ENCODE results near the gene ZNF398.
"Not testable (repeated sequence)": the region's sequence is repeated elsewhere in the genome, so short reads cannot be mapped to it uniquely, and the experiment has no call there.

ZNF398 gene

DNA sequence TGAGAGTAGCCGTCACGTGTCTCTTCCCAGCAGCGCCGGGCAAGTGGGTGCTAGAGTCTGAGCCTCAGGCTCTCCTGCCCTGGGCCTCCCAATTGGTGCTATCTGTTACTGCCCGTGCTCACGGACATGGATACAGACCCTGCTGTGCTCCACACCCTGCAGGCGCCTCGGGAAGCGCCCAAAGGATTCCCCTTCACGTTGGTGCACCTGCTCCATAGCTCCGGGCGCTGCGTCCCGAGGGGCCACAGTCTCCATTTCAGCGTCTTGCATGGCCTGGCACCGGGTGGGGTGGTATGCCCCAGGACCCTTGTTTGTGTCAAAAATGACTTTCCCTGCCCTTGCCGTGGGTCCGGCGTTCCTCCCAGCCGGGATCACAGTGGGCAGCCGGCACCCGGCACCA lies 78.4 kb downstream of the ZNF398 start:
- no peak for DNase-seq (ENCODE audit: low read depth in 2 of 2)

DNA sequence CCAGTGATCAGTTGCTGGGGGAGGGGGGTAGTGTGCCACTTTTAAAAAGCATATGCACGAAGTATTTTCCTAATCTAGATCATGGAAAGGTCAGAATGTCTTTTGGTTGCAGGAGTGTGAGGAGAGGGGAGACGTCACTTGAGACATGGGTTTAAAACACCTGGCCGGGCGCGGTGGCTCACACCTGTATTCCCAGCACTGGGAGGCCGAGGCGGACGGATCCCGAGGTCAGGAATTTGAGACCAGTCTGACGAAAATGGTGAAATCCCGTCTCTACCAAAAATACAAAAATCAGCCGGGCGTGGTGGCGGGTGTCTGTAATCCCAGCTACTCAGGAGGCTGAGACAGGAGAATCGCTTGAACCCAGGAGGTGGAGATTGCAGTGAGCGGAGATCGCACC lies 79.1 kb downstream of the ZNF398 start:
- not testable (repeated sequence) for DNase-seq (ENCODE audit: low read depth in 2 of 2)

DNA sequence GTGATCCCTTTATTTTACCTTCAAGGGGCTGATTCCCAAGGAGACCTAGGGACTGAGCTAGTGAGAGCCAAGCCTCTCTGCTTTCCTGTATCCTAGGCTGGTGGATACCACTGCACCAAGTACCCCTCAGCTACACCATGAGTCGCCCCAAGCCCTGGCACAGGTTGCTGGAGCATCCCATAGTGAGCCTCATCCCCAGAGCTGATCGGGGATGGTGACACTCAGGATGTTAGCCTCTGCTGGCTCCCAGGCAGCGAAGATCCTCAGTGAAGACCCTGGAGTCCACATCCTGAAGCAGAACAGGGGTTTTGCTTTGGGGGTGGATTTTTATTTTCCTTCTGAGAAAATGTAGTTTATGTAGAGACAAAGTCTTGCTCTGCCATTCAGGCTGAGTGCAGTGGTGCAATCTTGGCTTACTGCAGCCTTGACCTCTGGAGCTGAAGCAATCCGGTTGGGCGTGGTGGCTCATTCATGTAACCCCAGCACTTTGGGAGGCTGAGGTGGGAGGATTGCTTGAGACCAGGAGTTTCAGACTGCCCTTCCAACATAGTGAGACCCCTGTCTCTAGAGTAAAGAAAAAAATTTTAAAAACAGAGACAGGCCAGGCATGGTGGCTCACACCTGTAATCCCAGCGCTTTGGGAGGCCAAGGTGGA lies 79.7 kb downstream of the ZNF398 start:
- no peak for DNase-seq (ENCODE audit: low read depth in 2 of 2)

DNA sequence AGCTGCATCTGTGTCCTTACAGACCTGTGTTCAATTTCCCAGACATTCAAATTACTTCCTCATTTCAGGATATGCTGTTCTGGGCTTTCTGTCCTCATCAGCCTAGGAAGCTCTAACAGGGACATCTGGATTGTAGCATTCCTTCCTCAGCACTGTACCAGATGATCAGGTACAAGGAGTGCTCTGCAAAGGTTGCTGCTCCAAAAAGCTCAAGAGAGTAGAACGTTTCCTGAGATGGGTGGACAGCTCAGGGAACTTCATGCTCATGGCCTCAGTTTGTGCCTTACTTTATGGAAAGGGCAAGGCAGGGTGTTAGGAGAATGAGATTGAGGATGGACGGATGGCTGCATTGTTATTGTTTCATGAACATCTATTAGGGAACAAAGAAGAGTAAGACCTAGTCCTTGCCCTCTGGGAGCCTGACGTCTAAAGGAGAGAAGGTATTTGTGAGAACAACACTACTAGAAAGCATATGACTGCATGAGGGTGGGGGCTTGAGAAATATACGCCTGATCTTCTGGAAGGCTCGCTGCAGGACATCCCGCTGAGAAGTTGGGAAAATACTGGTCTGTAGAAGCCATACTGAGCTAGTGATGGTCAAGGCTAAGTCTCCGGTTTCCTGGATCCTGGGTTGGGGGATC lies 81.7 kb downstream of the ZNF398 start:
- DNase-seq (ENCODE audit: low read depth in 2 of 2), result no peak

DNA sequence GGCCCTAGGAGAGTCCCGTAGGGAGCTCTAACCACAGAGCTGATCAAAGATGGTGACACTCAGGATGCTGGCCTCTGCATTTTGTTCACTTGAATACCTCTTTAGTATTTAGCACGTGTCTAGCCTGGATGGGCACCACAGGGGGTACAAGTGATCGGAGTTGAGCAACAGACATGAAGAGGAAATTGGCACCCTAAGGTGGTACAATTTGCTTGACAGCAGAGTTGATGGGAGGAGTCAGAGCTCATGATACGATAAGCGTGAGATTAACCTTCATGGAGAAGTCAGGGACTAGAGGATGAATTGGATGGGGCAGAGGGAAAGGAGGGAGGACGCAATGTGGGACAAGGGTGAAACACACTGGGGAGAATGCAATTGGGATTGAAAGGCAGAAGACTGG lies 82.3 kb downstream of the ZNF398 start:
- DNase-seq (ENCODE audit: low read depth in 2 of 2), result no peak

DNA sequence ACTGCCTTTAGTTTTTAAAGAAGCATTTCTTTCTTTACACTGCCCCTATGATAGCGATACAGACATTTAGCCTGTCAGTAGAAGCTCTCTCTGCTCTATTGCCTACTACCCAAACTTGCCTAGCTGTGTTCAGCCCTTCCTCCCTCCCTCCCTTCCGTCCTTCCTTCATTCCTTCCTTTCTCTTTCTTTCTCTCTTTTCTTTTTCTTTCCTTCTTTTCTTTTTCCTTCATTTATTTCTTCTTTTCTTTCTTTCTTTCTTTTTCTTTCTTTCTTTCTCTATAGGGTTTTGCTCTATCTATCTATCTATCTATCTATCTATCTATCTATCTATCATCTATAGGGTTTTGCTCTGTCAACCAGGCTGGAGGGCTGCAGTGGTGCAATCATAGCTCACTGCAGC lies 85.1 kb downstream of the ZNF398 start:
- no peak for DNase-seq (ENCODE audit: low read depth in 2 of 2)

Data from stimulated activated CD4-positive, alpha-beta T cell treated with anti-CD3 and anti-CD28 coated beads, Interleukin-15, amount 100 ng/mL, for 48 hours (primary cell).